H1 (cell line): ENCODE measurements around the gene IP6K1. TPM values are rescaled to one million over a fixed set of nuclear protein-coding genes. Genes with fewer than 3 reads are reported as not detected.
A peak's percentile ranks its signal among the peaks of the same experiment; 100 is the strongest.

Experiments used
- CTCF ChIA-PET: fragments of 300-600 bp; sonication (Branson Sonifier 250); formaldehyde crosslinking; loops from one replicate; lab custom pipeline; 2021; ENCODE audit not compliant: partially characterized antibody; lab: Charles Lee
- POLR2A ChIA-PET: fragments of 300-600 bp; sonication (Branson Sonifier 250); formaldehyde crosslinking; loops from one replicate; lab custom pipeline; 2021; ENCODE audit warnings: inconsistent platforms; ENCODE audit not compliant: partially characterized antibody; lab: Charles Lee
- DNase-seq, 2 experiments: peaks; one replicate each; pipeline versions ENCODE4 v3.0.0 to v3.0.0-alpha.2; 2010 to 2022; ENCODE audit warnings: low spot score in 2 of 2, low read depth in 1 of 2, mixed read lengths in 1 of 2
- FAIRE-seq: peaks from 2 replicates; lab custom pipeline; 2011; peaks lifted over from hg19 to GRCh38; lab: Jason Lieb, UNC
- H2AFZ ChIP-seq: 2 replicates; pipeline ENCODE4 v1.8.1; 2012; ENCODE audit warnings: low read length, inconsistent platforms
- H2AK5ac ChIP-seq: 2 replicates; pipeline ENCODE4 v1.6.1; 2013; ENCODE audit warnings: low read depth, low read length
- H2BK120ac ChIP-seq: replicated peaks from 2 replicates; pipeline ENCODE3; 2013; ENCODE audit warnings: low read depth, low read length, inconsistent platforms
- H2BK12ac ChIP-seq: 2 replicates; pipeline ENCODE4 v1.6.1; 2013; ENCODE audit warnings: low read depth, low read length
- H2BK15ac ChIP-seq: 2 replicates; pipeline ENCODE4 v1.6.1; 2013; ENCODE audit warnings: low read length
- H2BK20ac ChIP-seq: 2 replicates; pipeline ENCODE4 v1.6.1; 2013; ENCODE audit warnings: low read length
- H2BK5ac ChIP-seq: 2 replicates; pipeline ENCODE4 v1.6.1; 2013; ENCODE audit warnings: low read depth, low read length
- H3K14ac ChIP-seq: 2 replicates; pipeline ENCODE4 v1.6.1; 2013; ENCODE audit warnings: inconsistent platforms; ENCODE audit not compliant: insufficient read length
- H3K18ac ChIP-seq: 2 replicates; pipeline ENCODE4 v1.6.1; 2013; ENCODE audit warnings: low read length; ENCODE audit errors: extremely low read depth
- H3K23ac ChIP-seq: 2 replicates; pipeline ENCODE4 v1.6.1; 2013; ENCODE audit warnings: inconsistent platforms; ENCODE audit not compliant: insufficient read length
- H3K23me2 ChIP-seq: 2 replicates; pipeline ENCODE4 v1.6.1; 2013; ENCODE audit warnings: low read depth, low read length
- H3K27ac ChIP-seq: 2 replicates; pipeline ENCODE4 v1.6.1; 2011; ENCODE audit warnings: low read depth, low read length, inconsistent platforms
- H3K27me3 ChIP-seq, 4 experiments: replicated peaks in 1 of 4; 1 replicate in 1 of 4; 2 replicates in 3 of 4; pipeline versions ENCODE4 v1.6.1 to v1.8.1; 2011 to 2013; ENCODE audit warnings: low read length in 3 of 4, mild to moderate bottlenecking in 3 of 4, inconsistent platforms in 2 of 4, mixed read lengths in 2 of 4, moderate library complexity in 1 of 4; ENCODE audit not compliant: control insufficient read depth in 3 of 4, insufficient read depth in 3 of 4; ENCODE audit errors: extremely low read depth in 1 of 4
- H3K36me3 ChIP-seq, 4 experiments: 2 replicates each; pipeline versions ENCODE4 v1.6.1 to v1.8.1; 2011 to 2013; ENCODE audit warnings: mild to moderate bottlenecking in 4 of 4, low read length in 3 of 4, moderate library complexity in 2 of 4, control low read depth in 1 of 4, inconsistent platforms in 1 of 4; ENCODE audit not compliant: insufficient read depth in 4 of 4, control insufficient read depth in 2 of 4
- H3K4ac ChIP-seq: replicated peaks from 2 replicates; pipeline ENCODE3; 2013; ENCODE audit warnings: low read length, low read depth, mixed read lengths, inconsistent platforms; ENCODE audit not compliant: insufficient read length
- H3K4me1 ChIP-seq, 4 experiments: replicated peaks in 1 of 4; 1 replicate in 1 of 4; 2 replicates in 3 of 4; pipeline versions ENCODE4 v1.6.1 to v1.8.1; 2011 to 2013; ENCODE audit warnings: low read length in 3 of 4, inconsistent platforms in 2 of 4, mixed read lengths in 1 of 4; ENCODE audit not compliant: insufficient read depth in 4 of 4, control insufficient read depth in 3 of 4
- H3K4me2 ChIP-seq, 2 experiments: 2 replicates each; pipeline versions ENCODE4 v1.6.1 to v1.8.1; 2011 to 2013; ENCODE audit warnings: low read depth in 2 of 2, low read length in 2 of 2, control low read depth in 1 of 2, inconsistent platforms in 1 of 2, mild to moderate bottlenecking in 1 of 2; ENCODE audit not compliant: insufficient read depth in 1 of 2
- H3K4me3 ChIP-seq, 4 experiments: fragments of 200-600, 300-600 bp in 1 of 4; sonication (generic), shearing (Covaris generic), sonication (Bioruptor Twin) in 1 of 4; 2 replicates each; pipeline versions ENCODE4 v1.5.1 to v1.8.1; 2011 to 2016; ENCODE audit warnings: low read length in 4 of 4, low read depth in 3 of 4, control low read depth in 2 of 4, inconsistent platforms in 2 of 4, mild to moderate bottlenecking in 2 of 4, mixed read lengths in 1 of 4, moderate library complexity in 1 of 4; ENCODE audit not compliant: insufficient read depth in 2 of 4; ENCODE audit errors: extremely low read depth in 1 of 4
- H3K56ac ChIP-seq: replicated peaks from 2 replicates; pipeline ENCODE3; 2013; ENCODE audit warnings: low read depth, mild to moderate bottlenecking, mixed read lengths, low read length, inconsistent platforms; ENCODE audit not compliant: insufficient read length
- H3K79me1 ChIP-seq: 2 replicates; pipeline ENCODE4 v1.6.1; 2013; ENCODE audit warnings: low read depth, low read length, control low read depth
- H3K79me2 ChIP-seq, 2 experiments: 2 replicates each; pipeline versions ENCODE4 v1.6.1 to v1.8.1; 2012 to 2013; ENCODE audit warnings: low read length in 2 of 2, mild to moderate bottlenecking in 2 of 2, inconsistent platforms in 1 of 2; ENCODE audit not compliant: insufficient read depth in 2 of 2, control insufficient read depth in 1 of 2
- H3K9ac ChIP-seq, 4 experiments: replicated peaks in 1 of 4; 1 replicate in 1 of 4; 2 replicates in 3 of 4; pipeline versions ENCODE4 v1.6.1 to v1.8.1; 2011 to 2013; ENCODE audit warnings: low read depth in 3 of 4, low read length in 3 of 4, control low read depth in 2 of 4, mild to moderate bottlenecking in 2 of 4, moderate library complexity in 2 of 4, inconsistent platforms in 1 of 4; ENCODE audit errors: extremely low read depth in 1 of 4
- H3K9me3 ChIP-seq, 2 experiments: 2 replicates each; pipeline versions ENCODE4 v1.6.1 to v1.8.1; 2012 to 2013; ENCODE audit warnings: mild to moderate bottlenecking in 2 of 2, moderate library complexity in 2 of 2, control low read depth in 1 of 2, inconsistent platforms in 1 of 2, low read depth in 1 of 2, low read length in 1 of 2, mixed read lengths in 1 of 2; ENCODE audit not compliant: insufficient read depth in 2 of 2
- H4K20me1 ChIP-seq, 2 experiments: replicated peaks in 1 of 2; 2 replicates each; pipeline versions ENCODE3 to v1.8.1; 2011 to 2013; ENCODE audit warnings: inconsistent platforms in 2 of 2, low read length in 2 of 2, mild to moderate bottlenecking in 1 of 2; ENCODE audit not compliant: insufficient read depth in 2 of 2, control insufficient read depth in 1 of 2
- H4K5ac ChIP-seq: 2 replicates; pipeline ENCODE4 v1.6.1; 2013; ENCODE audit warnings: low read length, low read depth, mixed read lengths, inconsistent platforms; ENCODE audit not compliant: insufficient read length
- H4K8ac ChIP-seq: 2 replicates; pipeline ENCODE4 v1.8.0; 2013; ENCODE audit warnings: mild to moderate bottlenecking, moderate library complexity, low read length, inconsistent platforms; ENCODE audit not compliant: insufficient read depth; ENCODE audit errors: extremely low read depth
- H4K91ac ChIP-seq: replicated peaks from 2 replicates; pipeline ENCODE3; 2013; ENCODE audit warnings: low read length, mixed read lengths, inconsistent platforms; ENCODE audit not compliant: insufficient read length
- CBX8 ChIP-seq: fragments of 300-800, 300-1000 bp; sonication (generic); IDR thresholded peaks from 2 replicates; pipeline ENCODE4 v1.7.1; 2016; ENCODE audit warnings: low read depth, low read length, borderline replicate concordance
- EGR1 ChIP-seq: IDR thresholded peaks from 2 replicates; pipeline ENCODE4 v1.6.1; 2011; ENCODE audit warnings: low read depth, low read length, borderline replicate concordance
- GABPA ChIP-seq: IDR thresholded peaks from 2 replicates; pipeline ENCODE4 v1.6.1; 2011; ENCODE audit warnings: mild to moderate bottlenecking, low read length, moderate library complexity, borderline replicate concordance; ENCODE audit not compliant: insufficient read depth
- NRF1 ChIP-seq: IDR thresholded peaks from 2 replicates; pipeline ENCODE4 v1.6.1; 2011; ENCODE audit warnings: mild to moderate bottlenecking, low read depth, low read length, improper control_type of control experiment
- PHF8 ChIP-seq: fragments of 200-600 bp; sonication (generic); conservative IDR thresholded peaks from 2 replicates; pipeline ENCODE4 v1.7.1; 2012; ENCODE audit warnings: low read depth, mild to moderate bottlenecking, inconsistent platforms, low read length, moderate library complexity
- WGBS, 2 experiments: shearing (Covaris generic) in 1 of 2; methylation state at CpG; one replicate each; pipeline versions ENCODE4 v1.1.6 to v1.1.7; 2013 to 2015; ENCODE audit warnings: low lambda C conversion rate in 2 of 2, mixed read lengths in 2 of 2, inconsistent platforms in 1 of 2, low coverage in 1 of 2, missing lambda C conversion rate in 1 of 2; ENCODE audit not compliant: insufficient replicate concordance in 2 of 2, insufficient coverage in 1 of 2, insufficient read length in 1 of 2; ENCODE audit errors: extremely low coverage in 1 of 2, missing lambda C conversion rate in 1 of 2; 5-methylcytosine and 5-hydroxymethylcytosine counted together
- polyA plus RNA-seq, 7 experiments: library from polyadenylated mRNA; depleted of rRNA in 3 of 7; stranded (reverse) in 5 of 7; unstranded in 2 of 7; fragments of >200 nt in 5 of 7; fragments of 200-250 nt in 2 of 7; gene quantifications; 1 replicate in 5 of 7; 2 replicates in 1 of 7; 4 replicates in 1 of 7; pipeline versions ENCODE4 v1.2.1 to v1.2.3, GENCODE V29; 2011 to 2013; ENCODE audit warnings: missing spikeins in 2 of 7, mixed read lengths in 2 of 7
- total RNA-seq: library from RNA; stranded (reverse); fragmentation: NEBNext Ultra II Directional; extraction: Animal tissue kit (Norgen Biotek cat#: 25700); gene quantifications from 2 replicates; pipeline ENCODE4 v1.2.1, GENCODE V29; 2021

The IP6K1 gene
- total and polyA plus RNA-seq, 2 of the 8 experiments (the other 6 are each of a cell fraction or from before 2014, with no cell fraction given): 31.5 to 35.2 TPM

- WGBS, 2 experiments: 77% methylated on average over 71 of the region's 75 CpGs; no CpG with 5 or more reads in 1 of the 2 experiments
- DNase-seq (peak in 1 of 2 experiments; percentile 38), FAIRE-seq (no peak)
Observed at GRCh38 chr3:49717959-49718857, 68.1 kb downstream of the IP6K1 start.

More at GRCh38 chr3:49717959-49718857, 68.1 kb downstream of the IP6K1 start:
- CTCF ChIA-PET: interaction anchor here (0.6 to 7.8 kb wide), 14 partner anchors 10 to 190 kb away, joined by 3 to 127 read pairs (median 4); partner anchors contain the start of gene MST1R
- Histone ChIP-seq H3K9ac (peak overlapping the region in 2 of 4 experiments; percentile 61 to 62; a peak in 3 of 7 replicates), H2AK5ac (peak overlapping the region; percentile 3; the same call in 1 of the 2 replicates), H4K91ac (peak overlapping the region; percentile 90), H2BK5ac (peak overlapping the region; percentile 84; the same call in 1 of the 2 replicates), H3K4me2 (peak overlapping the region; percentile 63 to 97), H3K14ac (no peak overlapping the region), H2BK120ac (no peak overlapping the region), H3K23ac (no peak overlapping the region), H4K20me1 (peaks cover 7 to 23% of the 10 kb centered on the region in 2 experiments), H3K4me3 (peak overlapping the region; percentile 45 to 62 (median 56)), H3K79me1 (peaks cover 5% of the 10 kb centered on the region; the same call in 1 of the 2 replicates), H3K23me2 (peaks cover 12% of the 10 kb centered on the region; the same call in 1 of the 2 replicates), H3K56ac (peak overlapping the region; percentile 60), H3K4me1 (peaks cover 0 to 20% (median 11%) of the 10 kb centered on the region in 4 experiments; a peak in 6 of 7 replicates), H3K27ac (no peak overlapping the region), H3K9me3 (no peaks in the 10 kb centered on the region), H2BK12ac (peak overlapping the region; percentile 50; the same call in 1 of the 2 replicates), H3K4ac (peak overlapping the region; percentile 32), H4K8ac (peak overlapping the region; percentile 73), H3K36me3 (peaks cover 6 to 13% (median 8%) of the 10 kb centered on the region in 4 experiments; a peak in 4 of 8 replicates), H3K79me2 (peaks cover 0 to 5% of the 10 kb centered on the region in 2 experiments; a peak in 1 of 4 replicates), H4K5ac (peak overlapping the region; percentile 23), H2BK20ac (no peak overlapping the region; the same call in 1 of the 2 replicates), H2BK15ac (no peak overlapping the region), H2AFZ (no peak overlapping the region), H3K27me3 (no peaks in the 10 kb centered on the region), H3K18ac (peak overlapping the region; percentile 51; the same call in 1 of the 2 replicates)
- TF ChIP-seq CBX8 (no peak), NRF1 (no peak), GABPA (0 out of 2 replicates have a peak, but pooled peaks have one; percentile 4), EGR1 (no peak), PHF8 (0 out of 2 replicates have a peak, but pooled peaks have one; percentile 1)
- POLR2A ChIA-PET: interaction anchor here (0.6 to 7.3 kb wide), 19 partner anchors 6 to 177 kb away, joined by 3 to 57 read pairs (median 5); partner anchors contain the start of genes MST1 and RNF123
